GM23338 (cell line): ENCODE measurements around the gene USP9Y. TPM values are rescaled to one million over a fixed set of nuclear protein-coding genes. Genes with fewer than 3 reads are reported as not detected.

ENCODE experiments used
- polyA plus RNA-seq: library from polyadenylated mRNA; unstranded; fragments of >200 nt; fragmentation: Nextera tagmentation; extraction: Ambion mirVana; gene quantifications from 2 replicates; pipeline ENCODE4 v1.2.1, GENCODE V29; 2016
- total RNA-seq: library from RNA; depleted of rRNA; stranded (reverse); fragments of >200 nt; shearing (Covaris generic); gene quantifications from 2 replicates; pipeline ENCODE4 v1.2.3, GENCODE V29; 2014; rRNA removed

Gene USP9Y
- total and polyA plus RNA-seq, 2 experiments from 2014 or later, result 23.7 to 49.0 TPM

Other genes starting within 250 kb of the USP9Y start
- gene DDX3Y, start 203.6 kb downstream of the USP9Y start, total RNA-seq, result 112 and 138 TPM in 2 replicates
- 37.6 and 53.0 TPM in 2 replicates for gene DDX3Y, start 203.6 kb downstream of the USP9Y start, polyA plus RNA-seq